Kasumi-1 (cell line): ENCODE data around the gene ARID4A.
A peak's percentile ranks its signal among the peaks of the same experiment; 100 is the strongest.
"Not testable (repeated sequence)": the region's sequence is repeated elsewhere in the genome, so short reads cannot be mapped to it uniquely, and the experiment has no call there.

Experiments
- DNase-seq, 2 experiments: peaks; one replicate each; lab custom pipeline; 2025; lab: John Stamatoyannopoulos, UW

ARID4A gene

DNA sequence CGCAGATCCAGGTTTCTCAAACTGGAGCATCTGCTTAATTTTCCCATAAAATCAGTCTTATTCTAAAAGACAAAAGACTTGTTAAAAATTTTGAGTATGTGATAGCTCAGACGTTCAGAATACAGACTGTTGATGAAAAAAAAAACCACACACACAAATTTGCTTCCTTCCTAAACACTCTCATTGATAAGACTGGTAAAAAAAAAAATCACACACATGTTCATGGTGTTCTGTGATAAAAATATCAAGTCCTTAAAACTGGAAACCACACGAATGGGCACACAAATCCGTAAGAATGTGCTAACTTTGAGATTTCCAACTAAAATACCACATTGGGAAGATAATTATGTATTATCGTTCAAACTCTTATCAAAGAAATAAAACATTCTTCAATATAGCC, 6.7 kb upstream of the ARID4A start:
- no peak for DNase-seq

DNA sequence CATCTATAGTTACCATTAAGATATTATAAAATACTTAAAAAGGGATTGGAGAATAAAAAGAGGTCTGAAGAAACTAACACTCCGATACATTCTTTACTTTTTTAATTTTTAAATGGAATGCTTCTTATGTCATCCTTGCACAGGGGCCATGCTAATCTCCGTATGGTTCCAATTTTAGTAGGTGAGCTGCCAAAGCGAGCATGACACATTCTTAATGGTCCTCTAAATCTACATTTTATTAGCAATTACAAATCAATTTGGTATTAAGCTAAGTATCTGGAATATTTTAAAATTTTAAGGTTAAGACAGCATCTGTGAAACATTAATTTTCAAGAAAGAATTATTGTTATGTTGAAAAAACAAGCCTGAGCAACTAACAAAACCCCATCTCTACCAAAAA, 6.2 kb upstream of the ARID4A start:
- DNase-seq: no peak

DNA sequence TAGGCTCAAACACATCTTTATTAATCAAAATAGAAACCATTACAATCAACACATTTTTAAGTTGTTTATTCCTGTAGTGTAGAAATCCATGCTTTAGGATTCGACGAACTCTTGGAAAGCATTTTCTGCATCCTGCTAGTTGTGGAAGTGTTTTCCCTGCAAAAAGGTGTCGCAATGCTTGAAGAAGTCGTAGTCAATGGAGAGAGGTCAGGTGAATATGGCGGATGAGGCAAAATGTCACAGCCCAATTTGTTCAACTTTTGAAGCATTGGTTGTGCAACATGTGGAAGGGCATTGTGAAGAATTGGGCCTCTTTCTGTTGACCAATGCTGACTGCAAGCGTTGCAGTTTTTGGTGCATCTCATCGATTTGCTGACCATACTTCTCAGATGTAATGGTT, 4.2 kb upstream of the ARID4A start:
- no peak for DNase-seq

DNA sequence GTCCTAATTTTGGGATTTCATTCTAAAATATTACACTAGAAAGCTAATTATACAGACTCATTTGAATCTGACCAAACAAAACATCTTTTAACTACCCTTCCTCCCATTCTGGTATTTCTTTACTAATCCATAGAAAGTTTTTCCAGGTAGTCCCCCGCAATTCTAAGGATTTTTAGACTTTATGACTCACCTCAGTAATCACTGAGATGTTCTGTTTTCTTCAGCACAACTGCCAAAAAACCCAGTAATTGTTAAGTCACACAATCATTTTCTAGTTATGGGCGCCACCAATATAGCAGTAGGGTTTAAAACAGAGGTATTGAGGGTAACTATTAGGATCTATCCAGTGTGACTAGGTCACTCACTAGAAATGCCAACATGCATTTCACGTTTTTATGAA, 1.6 kb upstream of the ARID4A start:
- DNase-seq: peak in 1 of 2 experiments; percentile 11

DNA sequence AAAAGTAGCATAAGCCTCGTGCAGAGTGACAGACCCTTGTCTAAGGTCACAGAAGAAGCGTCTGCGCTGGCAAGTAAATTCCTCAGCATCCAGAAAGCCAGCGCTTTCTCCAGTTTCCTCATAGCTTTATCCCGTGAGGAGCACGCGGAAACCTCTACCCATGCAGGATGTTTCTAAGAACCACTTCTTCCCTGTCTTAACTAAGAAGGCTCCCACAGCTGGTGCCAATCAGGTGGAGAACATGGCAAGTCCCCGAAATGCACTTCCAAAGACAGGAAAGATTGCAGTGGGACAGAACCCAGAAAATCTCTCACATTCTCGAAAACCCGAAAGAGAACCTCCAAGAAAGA, 968 bp upstream of the ARID4A start:
- peak in 1 of 2 experiments; percentile 63 for DNase-seq

DNA sequence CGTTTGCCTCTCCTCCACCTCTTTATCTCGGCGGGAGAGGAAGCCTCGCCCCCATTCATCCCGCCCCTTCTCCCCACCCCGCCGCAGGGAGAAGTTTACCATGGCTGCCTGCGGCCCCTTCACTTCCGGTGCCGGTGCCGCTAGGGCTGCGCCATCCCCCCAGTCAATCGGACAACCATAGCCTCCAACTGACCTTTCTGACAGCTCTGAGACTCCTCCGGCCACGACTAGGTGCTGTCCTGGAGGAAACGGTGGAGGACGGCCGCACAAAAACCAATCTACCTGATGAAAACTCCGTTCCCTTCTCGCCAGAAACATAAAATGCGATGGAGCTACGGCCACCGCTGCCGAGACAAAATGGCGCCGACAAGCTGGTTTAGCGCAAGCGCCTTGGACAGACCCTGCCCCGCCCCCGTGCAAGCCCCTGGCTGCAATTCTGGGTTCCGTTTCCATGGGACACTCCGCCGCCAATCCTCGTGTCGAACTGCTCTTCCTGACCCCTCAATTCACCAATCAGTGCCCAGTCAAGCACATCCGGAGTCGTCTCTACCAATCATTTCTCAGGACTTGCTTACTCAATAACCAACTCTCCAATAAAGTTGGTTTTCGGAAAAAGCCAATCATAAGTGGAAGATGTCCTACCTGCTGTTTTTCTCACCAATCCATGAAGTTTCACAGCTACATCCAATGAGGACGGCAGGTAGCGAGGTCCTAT, 436 bp upstream of the ARID4A start:
- DNase-seq: peak; percentile 100

DNA sequence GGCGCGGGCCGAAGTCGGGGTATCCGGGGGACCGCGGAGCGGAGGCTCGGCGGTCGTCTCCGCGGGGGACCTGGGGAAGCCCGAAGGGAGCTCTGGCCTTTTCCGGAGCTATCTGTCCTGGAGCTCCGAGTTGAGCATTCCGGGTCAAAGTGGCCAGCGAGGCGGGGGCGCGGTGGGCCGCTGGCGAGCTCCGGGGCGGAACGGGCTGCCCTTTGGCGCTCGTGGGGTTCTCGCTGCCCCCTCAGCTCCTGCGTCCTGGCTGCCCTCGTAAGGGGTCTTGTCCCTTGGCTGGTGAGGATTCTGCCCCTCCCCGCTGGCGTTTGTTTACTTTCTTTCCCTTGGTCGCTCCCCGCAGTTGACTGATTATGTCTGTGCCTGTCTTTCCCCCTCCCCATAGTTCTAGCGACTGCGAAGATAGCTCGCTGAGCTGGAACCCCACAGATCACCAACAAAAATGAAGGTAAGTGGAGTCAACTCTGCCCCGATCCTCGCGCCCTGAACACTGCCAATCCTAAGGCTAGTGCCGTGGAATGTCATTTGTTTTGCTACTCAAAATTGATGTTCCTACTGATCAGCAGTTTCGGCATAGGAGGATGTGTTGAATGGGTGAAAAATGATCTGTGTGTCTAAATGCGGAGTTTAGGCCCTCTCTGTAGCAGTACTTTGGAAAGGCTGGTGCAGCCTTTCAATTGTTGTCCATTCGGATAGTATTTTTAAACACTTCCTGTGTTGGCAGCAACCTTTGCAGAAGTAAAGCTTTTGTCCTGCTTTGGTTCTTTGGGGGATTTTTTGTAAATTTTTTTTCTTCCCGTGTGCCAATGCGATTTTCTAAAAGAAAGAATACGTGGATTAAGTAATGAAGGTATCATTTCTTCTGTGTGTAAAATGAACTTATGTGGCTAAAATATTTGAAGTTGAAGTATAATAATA, 1.3 kb downstream of the ARID4A start:
- peak; percentile 23 to 54 for DNase-seq

DNA sequence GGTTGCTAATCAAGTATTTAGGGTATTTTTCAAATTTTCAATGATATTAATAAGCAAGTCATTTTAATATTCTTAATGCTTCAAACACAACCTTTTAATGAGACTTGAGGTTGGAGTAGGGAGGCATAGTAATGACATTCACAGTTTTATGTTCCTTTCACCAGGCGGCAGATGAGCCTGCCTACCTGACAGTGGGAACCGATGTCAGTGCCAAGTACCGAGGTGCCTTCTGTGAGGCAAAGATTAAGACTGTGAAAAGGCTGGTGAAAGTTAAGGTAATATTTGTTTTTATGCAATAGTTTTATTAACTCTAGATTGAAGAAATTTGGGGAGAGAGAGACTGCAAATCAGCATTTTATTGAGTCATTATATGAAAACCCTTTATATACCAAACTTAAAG, 3.1 kb downstream of the ARID4A start:
- DNase-seq: no peak

DNA sequence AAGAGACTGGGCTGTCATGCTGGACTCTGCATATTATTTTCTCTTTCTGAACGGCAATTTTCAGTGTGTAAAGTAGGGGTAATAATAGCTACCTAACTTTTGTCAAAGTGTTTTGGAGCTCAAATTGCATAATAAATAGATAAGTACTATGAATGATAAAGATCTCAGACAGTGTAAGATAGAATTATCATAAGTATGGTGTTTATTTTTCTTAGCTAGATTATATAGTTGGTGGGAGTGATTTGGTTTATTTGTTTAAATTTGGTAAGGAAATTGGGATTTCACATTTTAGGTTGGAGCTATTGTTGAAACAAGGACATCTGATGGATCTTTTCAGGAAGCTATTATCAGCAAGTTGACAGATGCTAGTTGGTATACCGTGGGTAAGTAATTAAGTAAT, 7.4 kb downstream of the ARID4A start:
- no peak for DNase-seq

DNA sequence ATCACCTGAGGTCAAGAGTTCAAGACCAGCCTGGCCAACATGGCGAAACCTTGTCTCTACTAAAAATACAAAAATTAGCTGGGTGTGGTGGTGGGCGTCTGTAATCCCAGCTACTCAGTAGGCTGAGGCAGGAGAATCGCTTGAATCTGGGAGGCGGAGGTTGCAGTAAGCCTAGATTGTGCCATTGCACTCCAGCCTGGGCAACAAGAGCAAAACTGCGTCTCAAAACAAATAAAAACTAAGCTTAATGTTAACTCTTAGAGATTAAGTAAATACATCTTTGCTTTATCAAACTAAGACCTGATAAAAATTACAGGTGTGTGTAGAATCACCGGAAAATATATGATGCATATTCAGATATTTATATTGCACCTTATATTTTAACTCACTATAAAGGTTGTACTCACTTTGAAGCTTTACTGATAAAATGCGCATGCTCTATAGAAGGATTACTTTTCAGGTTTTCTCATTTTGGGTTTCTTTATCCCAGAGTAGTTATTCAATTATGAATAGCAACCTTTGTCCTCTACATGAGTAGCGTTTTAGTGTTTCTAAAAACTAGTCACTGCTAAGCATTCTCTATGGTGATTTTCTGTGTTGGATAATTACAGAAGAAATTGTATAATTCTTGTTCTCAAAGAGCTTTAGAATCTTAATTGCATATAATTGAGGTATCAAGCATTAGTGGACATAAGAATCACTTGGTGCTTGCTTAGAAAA, 9.4 kb downstream of the ARID4A start:
- no peak for DNase-seq

DNA sequence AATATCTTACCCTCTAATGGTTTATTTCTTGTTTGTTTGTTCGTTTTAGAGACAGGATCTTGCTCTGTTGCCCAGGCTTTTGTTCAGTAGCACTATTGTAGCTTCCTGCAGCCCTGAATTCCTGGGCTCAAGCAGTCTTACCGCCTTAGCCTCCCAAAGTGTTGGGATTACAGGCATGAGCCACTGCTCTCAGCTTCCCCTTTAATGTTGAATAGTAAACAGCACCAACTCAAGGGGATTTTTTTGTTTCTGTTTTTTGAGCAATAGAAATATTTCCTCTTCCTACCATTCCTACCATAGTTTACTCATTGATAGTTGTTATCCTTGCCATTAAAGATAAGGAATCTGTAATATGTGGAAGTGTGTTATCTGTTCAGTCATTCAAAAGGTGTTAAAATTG, 10.7 kb downstream of the ARID4A start:
- DNase-seq: no peak

DNA sequence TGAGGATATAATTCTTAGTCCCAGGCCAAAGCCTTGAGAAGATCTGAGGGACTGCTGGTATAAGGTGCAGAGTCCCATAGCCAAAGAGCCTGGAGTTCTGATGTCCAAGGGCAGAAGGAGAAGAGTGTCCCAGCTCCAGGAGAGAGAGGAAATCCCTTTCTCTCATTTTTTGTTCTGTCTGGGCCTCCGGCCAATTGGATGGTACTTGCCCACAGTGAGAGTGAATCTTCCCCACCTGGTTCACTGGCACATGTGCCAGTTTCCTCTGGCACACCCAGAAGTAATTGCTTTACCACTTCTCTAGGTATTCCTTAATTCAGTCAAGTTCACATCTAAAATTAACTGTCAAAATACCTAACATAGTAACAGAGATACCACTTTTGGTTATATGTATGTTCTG, 15.3 kb downstream of the ARID4A start:
- no peak for DNase-seq

DNA sequence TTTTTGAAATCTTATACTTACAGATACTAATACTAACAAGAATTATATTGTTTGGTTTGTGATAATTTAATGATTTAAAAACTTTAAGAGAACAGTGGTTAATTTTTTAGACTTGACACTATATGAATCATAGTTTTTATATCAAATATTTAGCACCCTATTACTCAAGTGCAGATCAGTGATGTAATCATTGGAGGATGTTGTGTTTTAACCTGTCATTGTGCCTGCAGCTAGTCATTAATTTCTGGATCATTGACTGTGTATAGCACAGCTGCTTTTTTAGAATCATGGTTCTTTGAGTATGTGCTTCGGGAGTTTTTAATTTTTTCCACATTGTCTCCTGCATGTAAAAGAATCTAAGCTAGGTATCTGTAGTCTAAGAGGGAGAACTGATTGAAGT, 17.3 kb downstream of the ARID4A start:
- no peak for DNase-seq

DNA sequence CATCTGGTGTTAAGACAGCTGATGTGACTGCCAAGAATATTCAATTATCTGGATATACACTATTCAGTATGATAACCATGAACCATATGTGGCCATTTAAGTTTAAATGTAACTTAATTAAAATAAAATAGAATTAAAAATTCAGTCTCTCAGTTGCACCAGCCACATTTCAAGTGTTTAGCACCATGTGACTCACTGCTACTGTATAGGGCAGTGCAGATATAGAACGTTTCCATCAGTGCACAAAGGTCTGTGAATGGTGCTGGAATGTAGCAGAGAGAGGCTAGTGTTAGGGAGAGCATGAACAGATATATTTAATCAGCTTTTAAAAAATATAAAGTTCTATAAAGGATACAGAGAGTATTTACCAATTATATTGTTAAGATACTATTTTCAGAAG, 28.7 kb downstream of the ARID4A start:
- DNase-seq: no peak

DNA sequence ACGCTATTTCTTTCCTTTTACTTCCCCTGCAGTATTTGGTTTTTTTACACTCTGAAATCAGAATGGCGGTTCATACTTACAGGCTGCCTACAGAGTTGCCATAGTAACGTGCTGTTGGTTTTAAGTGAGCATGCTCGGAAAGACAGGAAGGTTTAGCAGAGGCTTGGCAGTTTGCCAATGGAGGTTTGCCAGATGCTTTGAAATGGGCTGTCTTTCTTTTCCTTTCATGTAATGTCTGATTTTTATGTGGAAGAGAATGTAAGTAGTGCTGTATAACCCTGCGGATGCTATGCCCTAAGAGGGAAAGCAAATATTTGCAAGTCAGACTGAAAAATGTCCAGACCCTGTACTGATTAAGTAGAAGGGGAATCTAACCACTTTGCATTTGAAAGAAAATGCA, 32.8 kb downstream of the ARID4A start:
- DNase-seq: peak; percentile 97 to 98

DNA sequence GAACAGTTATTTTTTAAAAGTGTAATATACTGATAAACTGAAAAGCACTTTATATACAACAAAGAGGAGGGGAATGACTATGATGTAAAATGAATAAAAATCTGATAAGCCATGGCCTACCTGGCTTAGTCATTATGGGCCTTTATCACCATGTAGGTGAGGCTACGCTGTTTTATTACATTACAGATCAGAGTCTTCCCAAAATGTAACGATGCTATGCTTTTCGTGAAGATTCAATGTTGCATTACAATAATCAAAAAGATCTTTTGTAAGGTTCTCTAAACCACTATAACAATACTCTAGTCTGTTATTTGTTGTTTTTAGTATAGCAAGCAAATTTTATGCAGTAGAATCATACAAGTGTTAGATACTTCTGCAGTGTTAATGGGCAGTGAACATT, 34.2 kb downstream of the ARID4A start:
- no peak for DNase-seq

DNA sequence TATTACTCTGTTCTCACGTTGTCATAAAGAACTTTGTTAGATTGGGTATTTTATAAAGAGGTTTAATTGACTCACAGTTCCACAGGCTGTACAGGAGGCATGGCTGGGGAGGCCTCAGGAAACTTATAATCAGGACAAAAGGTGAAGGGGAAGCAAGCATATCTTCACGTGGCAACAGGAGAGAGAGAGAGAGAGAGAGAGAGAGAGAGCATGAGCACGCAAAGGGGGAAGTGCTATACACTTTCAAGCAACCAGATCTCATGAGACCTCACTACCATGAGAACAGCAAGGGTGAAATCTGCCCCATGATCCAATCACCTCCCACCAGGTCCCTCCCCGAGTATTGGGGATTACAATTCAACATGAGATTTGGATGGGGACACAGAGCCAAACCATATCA, 41.3 kb downstream of the ARID4A start:
- not testable (repeated sequence) for DNase-seq

DNA sequence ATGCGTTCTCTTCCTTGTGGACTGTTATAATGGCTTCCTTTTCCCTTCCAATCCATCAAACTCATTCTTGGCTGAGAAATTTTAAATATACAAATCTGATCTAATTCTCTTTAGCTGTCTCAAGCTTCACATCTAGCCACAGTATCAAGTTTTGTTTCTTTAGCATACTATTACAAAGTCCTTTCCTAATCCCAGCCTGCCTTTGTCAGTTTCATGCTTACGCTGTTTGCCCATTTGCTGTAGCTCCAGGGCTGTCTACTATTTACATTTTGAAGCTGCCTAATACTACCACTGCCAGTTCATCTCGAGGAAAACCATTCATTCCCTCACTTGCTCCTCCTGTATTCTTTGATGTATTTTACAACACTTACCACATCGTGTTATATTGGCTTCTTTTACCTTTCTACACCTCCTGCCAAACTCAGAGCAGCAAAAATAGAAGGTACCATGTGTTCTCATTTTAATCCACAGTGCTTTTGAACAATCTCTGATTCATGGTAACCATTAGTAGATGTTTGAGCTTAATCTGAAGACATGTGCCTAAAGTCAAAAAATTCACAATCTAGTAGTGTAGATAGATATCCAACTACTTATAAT, 42.9 kb downstream of the ARID4A start:
- no peak for DNase-seq

DNA sequence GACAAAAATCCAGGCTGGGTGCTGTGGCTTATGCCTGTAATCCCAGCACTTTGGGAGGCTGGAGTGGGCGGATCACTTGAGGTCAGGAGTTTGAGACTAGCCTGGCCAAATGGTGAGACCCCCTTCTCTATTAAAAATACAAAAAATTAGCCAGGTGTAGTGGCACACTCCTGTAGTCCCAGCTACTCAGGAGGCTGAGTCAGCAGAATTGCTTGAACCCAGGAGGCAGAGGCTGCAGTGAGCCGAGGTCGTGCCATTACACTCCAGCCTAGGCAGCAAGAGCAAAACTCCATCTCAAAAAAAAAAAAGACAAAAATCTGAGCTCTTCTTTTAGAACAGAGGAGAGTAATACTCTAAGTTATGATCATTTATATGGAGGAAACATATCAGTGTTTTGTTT, 45.2 kb downstream of the ARID4A start:
- DNase-seq: not testable (repeated sequence)

DNA sequence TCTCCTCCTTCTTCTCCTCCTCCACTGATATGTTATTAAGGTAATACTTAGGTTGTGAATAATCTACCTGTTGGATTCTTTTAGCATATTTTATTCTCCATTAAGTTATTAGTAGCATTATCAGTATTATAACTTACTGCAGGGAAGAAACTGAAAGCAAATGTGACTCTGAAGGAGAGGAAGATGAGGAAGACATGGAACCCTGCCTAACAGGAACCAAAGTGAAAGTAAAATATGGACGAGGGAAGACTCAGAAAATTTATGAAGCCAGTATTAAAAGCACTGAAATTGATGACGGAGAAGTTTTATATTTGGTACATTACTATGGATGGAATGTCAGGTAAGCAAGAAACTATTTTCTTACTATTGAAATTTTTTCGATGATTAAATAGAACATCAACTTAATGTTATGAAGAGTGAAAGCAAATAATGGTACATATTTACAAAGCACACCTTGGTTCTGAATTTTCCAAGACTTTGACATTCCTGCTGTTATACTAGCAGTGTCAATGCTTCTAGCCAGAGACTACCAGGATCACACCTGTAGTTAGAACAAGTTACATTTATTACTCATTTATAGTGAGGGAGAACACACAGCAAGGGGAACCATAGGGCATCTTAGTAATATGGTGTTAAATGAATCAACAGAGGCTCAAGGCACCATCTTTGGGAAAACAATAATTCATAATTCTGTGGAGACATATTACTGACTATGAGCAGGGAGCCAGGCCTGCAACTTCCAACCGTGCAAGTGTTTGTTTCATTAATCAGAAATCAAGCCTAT, 55.4 kb downstream of the ARID4A start:
- DNase-seq: peak in 1 of 2 experiments; percentile 17

DNA sequence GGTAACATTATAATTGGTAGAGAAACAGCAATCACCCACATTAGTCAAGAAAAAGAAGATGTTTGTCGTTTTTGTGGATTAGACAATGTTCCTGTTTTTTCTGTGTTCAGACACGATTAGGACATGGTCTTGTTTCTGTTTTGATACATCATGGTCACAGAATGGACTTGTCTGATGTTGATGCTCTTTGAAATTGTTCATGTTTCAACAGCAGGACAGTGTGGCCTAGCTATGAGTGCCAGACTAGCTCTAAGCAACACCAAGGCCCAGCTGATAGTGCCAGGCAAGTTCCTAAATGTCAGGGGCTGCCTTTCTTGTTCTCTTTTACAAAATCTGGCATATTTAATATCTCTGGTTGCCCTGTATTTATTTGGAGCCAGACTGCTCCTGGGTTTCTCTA, 56.5 kb downstream of the ARID4A start:
- no peak for DNase-seq

DNA sequence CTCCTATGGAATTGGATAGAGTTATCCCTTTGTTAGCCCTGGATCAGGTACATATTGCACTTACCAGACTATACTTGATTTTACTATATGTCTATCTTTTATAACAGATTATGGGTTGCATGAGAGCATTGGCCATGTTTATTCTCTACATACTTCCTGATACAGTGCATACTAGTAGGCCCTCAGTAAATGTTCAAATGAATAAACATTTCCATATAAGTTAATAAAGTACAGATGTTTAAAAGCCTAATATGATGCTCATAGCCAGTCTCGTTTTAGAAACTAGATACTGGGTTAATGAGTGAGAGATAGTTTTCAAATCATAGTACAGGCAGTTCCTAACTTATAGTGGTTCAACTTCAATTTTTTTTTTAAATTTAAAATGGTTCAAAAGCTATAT, 57.9 kb downstream of the ARID4A start:
- no peak for DNase-seq
